ENCODE data around the gene MYH11.
A peak's percentile ranks its signal among the peaks of the same experiment; 100 is the strongest.

The MYH11 gene

GRCh38 chr16:15766918-15767317 lies 89.9 kb downstream of the MYH11 start:
- DNase-seq, result no peak
- Histone ChIP-seq H3K4me3 (no peak overlapping the region), H3K36me3 (peaks cover 93 to 97% (median 94%) of the 10 kb centered on the region in 3 donors), H3K27me3 (no peaks in the 10 kb centered on the region), H3K4me1 (peaks cover 0 to 64% (median 18%) of the 10 kb centered on the region in 4 donors), H3K9me3 (no peaks in the 10 kb centered on the region), H3K27ac (peak overlapping the region; percentile 53 to 74)
- TF ChIP-seq CTCF (IDR thresholded peaks at IDR 0.05), result no peak
- intact Hi-C loops (cut with DNase I; ENCODE audit: low total_unique reads), result loop anchor here (10.0 kb wide), 1 partner anchor 358 kb away; no protein-coding TSS in a partner anchor

- peaks cover 93 to 98% (median 94%) of the 10 kb centered on the region in 3 donors for H3K36me3 ChIP-seq
- DNase-seq, result no peak
- intact Hi-C loops (cut with DNase I; ENCODE audit: low total_unique reads), result loop anchor here (10.0 kb wide), 1 partner anchor 359 kb away; no protein-coding TSS in a partner anchor
- peak overlapping the region; percentile 53 to 74 for H3K27ac ChIP-seq
- H3K9me3 ChIP-seq, result no peaks in the 10 kb centered on the region
- no peaks in the 10 kb centered on the region for H3K27me3 ChIP-seq
- no peak overlapping the region for H3K4me3 ChIP-seq
- peaks cover 0 to 53% (median 9%) of the 10 kb centered on the region in 4 donors for H3K4me1 ChIP-seq
- TF ChIP-seq CTCF (IDR thresholded peaks at IDR 0.05), result peak; percentile 49 to 52
These were observed 90.9 kb downstream of the MYH11 start for GRCh38 chr16:15765880-15766279.

GRCh38 chr16:15765116-15765515 lies 91.7 kb downstream of the MYH11 start:
- Histone ChIP-seq H3K9me3 (no peaks in the 10 kb centered on the region), H3K36me3 (peaks cover 94 to 98% (median 94%) of the 10 kb centered on the region in 3 donors), H3K27me3 (no peaks in the 10 kb centered on the region), H3K27ac (peak overlapping the region in 1 of 2 donors; percentile 74), H3K4me1 (peaks cover 0 to 46% (median 6%) of the 10 kb centered on the region in 4 donors), H3K4me3 (no peak overlapping the region)
- intact Hi-C loops (cut with DNase I; ENCODE audit: low total_unique reads), result loop anchor here (10.0 kb wide), 1 partner anchor 360 kb away; no protein-coding TSS in a partner anchor
- DNase-seq, result no peak
- TF ChIP-seq CTCF (IDR thresholded peaks at IDR 0.05), result no peak

GRCh38 chr16:15764112-15764511 lies 92.7 kb downstream of the MYH11 start:
- Histone ChIP-seq H3K36me3 (peaks cover 94 to 98% (median 96%) of the 10 kb centered on the region in 3 donors), H3K27me3 (no peaks in the 10 kb centered on the region), H3K4me3 (no peak overlapping the region), H3K27ac (peak overlapping the region; percentile 51 to 74), H3K9me3 (no peaks in the 10 kb centered on the region), H3K4me1 (peaks cover 0 to 36% (median 2%) of the 10 kb centered on the region in 4 donors)
- no peak for TF ChIP-seq CTCF (IDR thresholded peaks at IDR 0.05)
- intact Hi-C loops (cut with DNase I; ENCODE audit: low total_unique reads), result loop anchor here (10.0 kb wide), 1 partner anchor 361 kb away; no protein-coding TSS in a partner anchor
- no peak for DNase-seq

- no peak for DNase-seq
- TF ChIP-seq CTCF (IDR thresholded peaks at IDR 0.05), result no peak
- peaks cover 0 to 12% (median 0%) of the 10 kb centered on the region in 4 donors for H3K4me1 ChIP-seq
- intact Hi-C loops (cut with DNase I; ENCODE audit: low total_unique reads), result loop anchor here (10.0 kb wide), 1 partner anchor 365 kb away; no protein-coding TSS in a partner anchor
- H3K36me3 ChIP-seq, result peaks cover 94 to 99% (median 96%) of the 10 kb centered on the region in 3 donors
- no peaks in the 10 kb centered on the region for H3K9me3 ChIP-seq
- no peaks in the 10 kb centered on the region for H3K27me3 ChIP-seq
- H3K4me3 ChIP-seq, result no peak overlapping the region
- peak overlapping the region in 1 of 2 donors; percentile 44 for H3K27ac ChIP-seq
These were observed 96.7 kb downstream of the MYH11 start for GRCh38 chr16:15760129-15760528.

All from tibial artery (tissue), 4 donors.